GM18505 (cell line): ENCODE measurements around the gene TRMT1.

ENCODE experiments used
- ATAC-seq: cut with Tn5 transposase; IDR thresholded peaks from one replicate; pipeline ENCODE4 v1.9.1; 2021; ENCODE audit not compliant: unreplicated experiment
- POLR2A ChIP-seq: IDR thresholded peaks from 4 replicates; pipeline ENCODE4 v1.6.1; 2011; ENCODE audit warnings: borderline replicate concordance; ENCODE audit not compliant: insufficient read depth, insufficient read length; ENCODE audit errors: extremely low read depth

Gene TRMT1

GRCh38 chr19:13097463-13098258 lies 18.9 kb downstream of the TRMT1 start:
- ATAC-seq: no peak
- TF ChIP-seq POLR2A: peak; percentile 27

- ATAC-seq: no peak
- TF ChIP-seq POLR2A: no peak
Measured at GRCh38 chr19:13097033-13097462, 19.5 kb downstream of the TRMT1 start.

GRCh38 chr19:13095934-13096927 lies 20.3 kb downstream of the TRMT1 start:
- TF ChIP-seq POLR2A: no peak
- ATAC-seq: no peak

- ATAC-seq: no peak
- no peak for TF ChIP-seq POLR2A
Measured at GRCh38 chr19:13095393-13095784, 21.2 kb downstream of the TRMT1 start.

- TF ChIP-seq POLR2A: no peak
- ATAC-seq: no peak
Measured at GRCh38 chr19:13094771-13095392, 21.7 kb downstream of the TRMT1 start.

- no peak for ATAC-seq
- no peak for TF ChIP-seq POLR2A
Measured at GRCh38 chr19:13094106-13094504, 22.4 kb downstream of the TRMT1 start.

- TF ChIP-seq POLR2A: no peak
Measured at GRCh38 chr19:13093407-13094105, 23.0 kb downstream of the TRMT1 start.

GRCh38 chr19:13092606-13093235 lies 23.8 kb downstream of the TRMT1 start:
- TF ChIP-seq POLR2A: no peak
- no peak for ATAC-seq

More at GRCh38 chr19:13093407-13094105, 23.0 kb downstream of the TRMT1 start:
- ATAC-seq: no peak

- no peak for ATAC-seq
- no peak for TF ChIP-seq POLR2A
Measured at GRCh38 chr19:13092158-13092543, 24.4 kb downstream of the TRMT1 start.

GRCh38 chr19:13091400-13092157 lies 25.0 kb downstream of the TRMT1 start:
- no peak for ATAC-seq
- no peak for TF ChIP-seq POLR2A

GRCh38 chr19:13090511-13091231 lies 25.9 kb downstream of the TRMT1 start:
- ATAC-seq: no peak
- TF ChIP-seq POLR2A: no peak
